K562 (cell line): ENCODE data around the gene RDH11. TPM values are rescaled to one million over a fixed set of nuclear protein-coding genes. Genes with fewer than 3 reads are reported as not detected.
A peak's percentile ranks its signal among the peaks of the same experiment; 100 is the strongest.

Experiments
- C11orf30 ChIP-seq: fragments of 450-650 bp; IDR thresholded peaks from 2 replicates; pipeline ENCODE4 v1.6.1; 2016; ENCODE audit warnings: low read depth, mild to moderate bottlenecking
- CCNT2 ChIP-seq: IDR thresholded peaks from 2 replicates; pipeline ENCODE4 v1.6.1; 2011; ENCODE audit warnings: borderline replicate concordance, low read depth, mild to moderate bottlenecking, moderate library complexity, mixed read lengths, low read length; ENCODE audit not compliant: insufficient read length; ENCODE audit errors: extremely low read depth
- CREM ChIP-seq: IDR thresholded peaks from 2 replicates; pipeline ENCODE4 v1.6.1; 2014; ENCODE audit warnings: antibody characterized with exemption, low read depth
- EP300 ChIP-seq: IDR thresholded peaks from 2 replicates; pipeline ENCODE4 v1.6.1; 2012; ENCODE audit warnings: low read length, improper control_type of control experiment
- FOXA3 ChIP-seq, 2 experiments: fragments of 450-650 bp in 1 of 2; sonication (generic) in 1 of 2; formaldehyde crosslinking; IDR thresholded peaks in 1 of 2; conservative IDR thresholded peaks in 1 of 2; 2 replicates each; pipeline versions ENCODE4 v1.4.0 to v1.8.0; 2020 to 2022; ENCODE audit warnings: mild to moderate bottlenecking in 2 of 2, missing genetic modification reagents in 1 of 2
- GTF2E2 ChIP-seq: fragments of 200-800 bp; sonication (Bioruptor generic); IDR thresholded peaks from 2 replicates; pipeline ENCODE4 v1.6.1; 2016; ENCODE audit warnings: missing genetic modification characterization, missing compliant biosample characterization
- HDAC8 ChIP-seq: fragments of 450-650 bp; IDR thresholded peaks from 2 replicates; pipeline ENCODE4 v1.6.1; 2016; ENCODE audit warnings: mild to moderate bottlenecking, missing genetic modification characterization, moderate library complexity, missing compliant biosample characterization
- HMGN3 ChIP-seq: IDR thresholded peaks from 2 replicates; pipeline ENCODE4 v1.6.1; 2011; ENCODE audit warnings: borderline replicate concordance, low read depth, mild to moderate bottlenecking, mixed read lengths, low read length; ENCODE audit not compliant: insufficient read length; ENCODE audit errors: extremely low read depth
- HOXB6 ChIP-seq: fragments of 250-450 bp; sonication (Bioruptor Pico); IDR thresholded peaks from 2 replicates; pipeline ENCODE4 v1.5.1; 2022; ENCODE audit warnings: mild to moderate bottlenecking, borderline replicate concordance
- KLF10 ChIP-seq: fragments of 250-450 bp; sonication (Bioruptor Pico); IDR thresholded peaks from 2 replicates; pipeline ENCODE4 v1.6.1; 2021; ENCODE audit warnings: matching md5 sums
- KLF16 ChIP-seq: IDR thresholded peaks from 2 replicates; pipeline ENCODE4 v1.6.1; 2016; ENCODE audit warnings: antibody characterized with exemption
- MCM3 ChIP-seq: fragments of 450-650 bp; IDR thresholded peaks from 2 replicates; pipeline ENCODE4 v1.6.1; 2016
- MTA2 ChIP-seq: fragments of 450-650 bp; IDR thresholded peaks from 2 replicates; pipeline ENCODE4 v1.6.1; 2016; ENCODE audit warnings: low read depth
- MTA3 ChIP-seq: fragments of 450-650 bp; formaldehyde crosslinking; IDR thresholded peaks from 2 replicates; pipeline ENCODE4 v1.6.1; 2017; ENCODE audit warnings: mild to moderate bottlenecking, borderline replicate concordance
- NCOR1 ChIP-seq: fragments of 450-650 bp; IDR thresholded peaks from 2 replicates; pipeline ENCODE4 v1.6.1; 2016; ENCODE audit warnings: mild to moderate bottlenecking, moderate library complexity
- OTX1 ChIP-seq: fragments of 450-650 bp; formaldehyde crosslinking; IDR thresholded peaks from 2 replicates; pipeline ENCODE4 v1.4.0; 2022; ENCODE audit warnings: mild to moderate bottlenecking
- PHF20 ChIP-seq: fragments of 450-650 bp; IDR thresholded peaks from 2 replicates; pipeline ENCODE4 v1.6.1; 2018; ENCODE audit not compliant: partially characterized antibody
- PML ChIP-seq: IDR thresholded peaks from 2 replicates; pipeline ENCODE4 v1.6.1; 2012; ENCODE audit warnings: low read length, inconsistent platforms
- POLR2H ChIP-seq: IDR thresholded peaks from 2 replicates; pipeline ENCODE4 v1.6.1; 2016; ENCODE audit warnings: missing genetic modification characterization, low read depth, mild to moderate bottlenecking, control low read depth, missing compliant biosample characterization, moderate library complexity
- RCOR1 ChIP-seq, 2 experiments: IDR thresholded peaks; 2 replicates each; pipeline ENCODE4 v1.6.1; 2012; ENCODE audit warnings: low read depth in 2 of 2, low read length in 2 of 2, borderline replicate concordance in 1 of 2, improper control_type of control experiment in 1 of 2
- SMARCE1 ChIP-seq: fragments of 450-650 bp; IDR thresholded peaks from 2 replicates; pipeline ENCODE4 v1.7.1; 2016; ENCODE audit warnings: mild to moderate bottlenecking
- TBL1XR1 ChIP-seq, 2 experiments: IDR thresholded peaks; 2 replicates each; pipeline ENCODE4 v1.6.1; 2012; ENCODE audit warnings: improper control_type of control experiment in 2 of 2, low read length in 2 of 2, mild to moderate bottlenecking in 1 of 2
- TCFL5 ChIP-seq: fragments of 250-450 bp; sonication (Bioruptor Pico); conservative IDR thresholded peaks from 2 replicates; pipeline ENCODE4 v1.6.1; 2021; ENCODE audit warnings: mild to moderate bottlenecking, moderate library complexity, matching md5 sums
- ZNF766 ChIP-seq: fragments of 200-800 bp; sonication (Bioruptor generic); conservative IDR thresholded peaks from 2 replicates; pipeline ENCODE4 v1.6.1; 2016; ENCODE audit warnings: missing genetic modification characterization, missing compliant biosample characterization
- polyA plus RNA-seq, 8 experiments: library from polyadenylated mRNA; depleted of rRNA in 4 of 8; stranded (reverse) in 5 of 8; unstranded in 3 of 8; fragments of >200 nt; fragmentation: Nextera tagmentation in 2 of 8; fragmentation: Illumina TruSeq in 1 of 8; extraction: Ambion mirVana in 2 of 8; extraction: Trizol in 1 of 8; gene quantifications; 2 replicates each; pipeline versions ENCODE4 v1.2.1 to v1.2.3, GENCODE V29; 2011 to 2014; ENCODE audit warnings: inconsistent platforms in 1 of 8, missing spikeins in 1 of 8
- total RNA-seq, 7 experiments: library from RNA; depleted of rRNA in 6 of 7; stranded (reverse); fragments of >200 nt in 6 of 7; fragmentation: Illumina TruSeq in 2 of 7; extraction: Trizol in 2 of 7; gene quantifications; 2 replicates each; pipeline versions ENCODE4 v1.2.1 to v1.2.3, GENCODE V29; 2011 to 2021; ENCODE audit warnings: low replicate concordance in 1 of 7
- TF ChIP-seq, protein P1 (sequence below): fragments of 450-650 bp; IDR thresholded peaks from 2 replicates; pipeline ENCODE4 v1.6.1; 2017; ENCODE audit warnings: antibody characterized with exemption
- TF ChIP-seq, protein P2 (sequence below): IDR thresholded peaks from 2 replicates; pipeline ENCODE4 v1.6.1; 2011; ENCODE audit warnings: borderline replicate concordance, low read depth, mild to moderate bottlenecking, moderate library complexity, low read length; ENCODE audit not compliant: insufficient read depth, poor library complexity, severe bottlenecking

The RDH11 gene
- total and polyA plus RNA-seq, 9 of the 15 experiments (the other 6 are each of a cell fraction or from before 2014, with no cell fraction given): 50.6 to 172 (median 70.5) TPM

DNA sequence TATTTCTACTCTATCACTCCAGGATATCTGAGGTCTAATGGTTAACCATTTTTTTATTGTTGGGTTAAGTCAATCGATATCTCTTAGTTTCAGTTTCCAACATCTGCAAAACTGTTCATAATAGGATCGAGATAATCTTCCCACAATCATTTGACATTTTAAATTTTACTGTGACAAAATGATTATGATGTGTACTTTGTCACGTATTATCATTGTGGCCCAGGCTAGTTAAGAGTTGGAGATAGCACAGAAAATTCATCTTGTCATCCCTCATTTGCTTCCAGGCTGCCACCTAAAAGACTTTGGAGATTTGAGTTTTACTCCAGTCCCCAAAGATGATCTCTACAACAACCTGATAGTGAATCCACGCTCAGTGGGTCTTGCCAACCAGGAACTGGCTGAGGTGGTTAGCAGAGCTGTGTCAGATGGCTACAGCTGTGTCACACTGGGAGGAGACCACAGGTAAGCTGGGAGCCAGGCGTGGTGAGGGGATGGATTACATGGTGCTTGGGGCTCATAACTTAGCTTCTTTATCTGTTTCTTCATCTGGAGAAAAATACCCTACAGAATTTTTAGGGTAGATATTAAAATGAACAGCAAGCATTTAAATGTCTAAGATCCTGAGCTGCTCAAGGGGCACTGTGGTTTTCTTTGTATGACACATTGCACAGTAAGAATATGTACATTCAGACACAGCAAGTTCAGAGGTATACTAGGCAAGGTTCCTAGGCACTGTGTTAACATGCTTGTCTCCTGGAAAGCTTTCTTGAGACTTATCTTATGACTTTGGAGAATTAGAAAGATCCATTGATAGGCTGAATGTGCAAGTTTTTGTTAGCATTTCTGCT, 53.4 kb downstream of the RDH11 start (continued):
- TF ChIP-seq, protein P1, sequence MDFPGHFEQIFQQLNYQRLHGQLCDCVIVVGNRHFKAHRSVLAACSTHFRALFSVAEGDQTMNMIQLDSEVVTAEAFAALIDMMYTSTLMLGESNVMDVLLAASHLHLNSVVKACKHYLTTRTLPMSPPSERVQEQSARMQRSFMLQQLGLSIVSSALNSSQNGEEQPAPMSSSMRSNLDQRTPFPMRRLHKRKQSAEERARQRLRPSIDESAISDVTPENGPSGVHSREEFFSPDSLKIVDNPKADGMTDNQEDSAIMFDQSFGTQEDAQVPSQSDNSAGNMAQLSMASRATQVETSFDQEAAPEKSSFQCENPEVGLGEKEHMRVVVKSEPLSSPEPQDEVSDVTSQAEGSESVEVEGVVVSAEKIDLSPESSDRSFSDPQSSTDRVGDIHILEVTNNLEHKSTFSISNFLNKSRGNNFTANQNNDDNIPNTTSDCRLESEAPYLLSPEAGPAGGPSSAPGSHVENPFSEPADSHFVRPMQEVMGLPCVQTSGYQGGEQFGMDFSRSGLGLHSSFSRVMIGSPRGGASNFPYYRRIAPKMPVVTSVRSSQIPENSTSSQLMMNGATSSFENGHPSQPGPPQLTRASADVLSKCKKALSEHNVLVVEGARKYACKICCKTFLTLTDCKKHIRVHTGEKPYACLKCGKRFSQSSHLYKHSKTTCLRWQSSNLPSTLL: no peak
- TF ChIP-seq MTA3 (0 out of 2 replicates have a peak, but pooled peaks have one; percentile 26), GTF2E2 (tag) (no peak), KLF10 (CRISPR knock-in tag) (no peak), KLF16 (peak; percentile 24; the same call in 1 of the 2 replicates), PML (peak; percentile 41; the same call in 1 of the 2 replicates), MTA2 (peak; percentile 33; the same call in 1 of the 2 replicates), RCOR1 (IDR thresholded peaks at IDR 0.05; ENCODE audit: borderline replicate concordance in 1 of 2, low read depth in 2 of 2, low read length in 2 of 2) (peak in 1 of 2 experiments; percentile 85; a peak in 1 of 4 replicates), PHF20 (no peak), TBL1XR1 (IDR thresholded peaks at IDR 0.05; ENCODE audit: low read length in 2 of 2) (no peak), FOXA3 (CRISPR knock-in tag; conservative IDR thresholded peaks at IDR 0.05 in 1 of 2, IDR thresholded peaks at IDR 0.05 in 1 of 2) (peak in 1 of 2 experiments; percentile 75; a peak in 2 of 4 replicates), CCNT2 (peak; percentile 22), SMARCE1 (peak; percentile 18; the same call in 1 of the 2 replicates), C11orf30 (peak; percentile 24; the same call in 1 of the 2 replicates), MCM3 (no peak), TCFL5 (CRISPR knock-in tag) (no peak), NCOR1 (peak; percentile 62), OTX1 (CRISPR knock-in tag) (no peak), HOXB6 (no peak), HMGN3 (peak; percentile 32), CREM (peak; percentile 17; the same call in 1 of the 2 replicates), HDAC8 (tag) (no peak), ZNF766 (CRISPR knock-in tag) (0 out of 2 replicates have a peak, but pooled peaks have one; percentile 24), POLR2H (tag) (no peak), EP300 (peak; percentile 68)
- TF ChIP-seq, protein P2, sequence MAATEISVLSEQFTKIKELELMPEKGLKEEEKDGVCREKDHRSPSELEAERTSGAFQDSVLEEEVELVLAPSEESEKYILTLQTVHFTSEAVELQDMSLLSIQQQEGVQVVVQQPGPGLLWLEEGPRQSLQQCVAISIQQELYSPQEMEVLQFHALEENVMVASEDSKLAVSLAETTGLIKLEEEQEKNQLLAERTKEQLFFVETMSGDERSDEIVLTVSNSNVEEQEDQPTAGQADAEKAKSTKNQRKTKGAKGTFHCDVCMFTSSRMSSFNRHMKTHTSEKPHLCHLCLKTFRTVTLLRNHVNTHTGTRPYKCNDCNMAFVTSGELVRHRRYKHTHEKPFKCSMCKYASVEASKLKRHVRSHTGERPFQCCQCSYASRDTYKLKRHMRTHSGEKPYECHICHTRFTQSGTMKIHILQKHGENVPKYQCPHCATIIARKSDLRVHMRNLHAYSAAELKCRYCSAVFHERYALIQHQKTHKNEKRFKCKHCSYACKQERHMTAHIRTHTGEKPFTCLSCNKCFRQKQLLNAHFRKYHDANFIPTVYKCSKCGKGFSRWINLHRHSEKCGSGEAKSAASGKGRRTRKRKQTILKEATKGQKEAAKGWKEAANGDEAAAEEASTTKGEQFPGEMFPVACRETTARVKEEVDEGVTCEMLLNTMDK: no peak
